Smooth muscle cell of trachea (primary cell): Measurements from ENCODE around the gene MBD3L5. TPM values are rescaled to one million over a fixed set of nuclear protein-coding genes. Genes with fewer than 3 reads are reported as not detected.

Experiments
- total RNA-seq: library from RNA; depleted of rRNA; stranded (reverse); fragments of >200 nt; gene quantifications from 2 replicates; pipeline ENCODE4 v1.2.1, GENCODE V29; 2014

MBD3L5 gene
- not detected in 2 replicates for total RNA-seq

GRCh38 chr19:7030278-7030677 is at the start of gene MBD3L5:
Gene MBD3L5, plus strand, starts transcription at chr19:7030578. Its CDS starts 34 bp downstream, at chr19:7030612.

DNA sequence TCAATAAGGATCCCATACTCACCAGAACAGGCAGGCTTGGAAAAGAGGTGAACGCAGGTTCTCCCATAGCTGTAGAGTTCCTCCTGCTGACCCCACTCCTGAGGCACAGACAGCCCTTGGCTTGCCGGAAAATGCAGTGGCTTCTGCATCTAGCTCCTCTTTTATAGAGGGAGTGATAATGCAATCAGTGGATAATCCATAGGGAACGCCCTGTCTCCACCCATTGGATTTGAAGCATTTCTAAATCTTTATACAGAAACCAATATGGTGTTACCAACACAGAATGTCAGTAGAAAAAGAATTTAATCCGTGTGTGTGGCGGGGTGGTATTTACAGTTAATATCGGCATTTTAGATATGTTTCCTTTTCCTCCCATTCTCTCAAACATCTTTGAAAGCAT is 9.0 kb upstream of the MBD3L5 start, which contains the start of gene MBD3L2B:
TSS of gene MBD3L2B (minus strand) at position 101 of the 400 bp plus-strand sequence. CDS start at position 67, 34 bp downstream.

DNA sequence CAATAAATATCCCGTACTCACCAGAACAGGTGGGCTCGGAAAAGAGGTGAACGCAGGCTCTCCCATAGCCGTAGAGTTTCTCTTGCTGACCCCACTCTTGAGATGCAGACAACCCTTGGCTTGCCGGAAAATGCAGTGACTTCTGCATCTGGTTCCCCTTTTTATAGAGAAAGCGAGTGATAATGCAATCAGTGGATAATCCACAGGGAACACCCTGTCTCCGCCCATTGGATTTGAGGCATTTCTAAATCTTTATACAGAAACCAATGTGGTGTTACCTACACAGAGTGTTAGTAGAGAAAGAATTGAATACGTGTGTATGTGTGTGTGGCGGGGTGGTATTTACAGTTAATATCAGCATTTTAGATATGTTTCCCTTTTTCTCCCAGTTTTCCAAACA is 9.7 kb downstream of the MBD3L5 start, which contains the start of gene MBD3L4:
TSS of gene MBD3L4 (minus strand) at position 101 of the 400 bp plus-strand sequence. CDS start at position 66, 35 bp downstream.

GRCh38 chr19:7049021-7049420 is 18.6 kb downstream of the MBD3L5 start, which contains the start of gene MBD3L2:
Gene MBD3L2, plus strand, starts transcription at chr19:7049321. Its CDS starts 53 bp downstream, at chr19:7049374.

GRCh38 chr19:7058576-7058975 is 28.2 kb downstream of the MBD3L5 start, which contains the start of gene MBD3L3:
Gene MBD3L3, minus strand, starts transcription at chr19:7058676. Its CDS starts 71 bp downstream, at chr19:7058605.

GRCh38 chr19:7069042-7069903 is 38.9 kb downstream of the MBD3L5 start, which contains the start of gene ZNF557:
Gene ZNF557, plus strand, starts transcription at chr19:7069703. Its CDS starts 5,372 bp downstream, at chr19:7075075.

Other genes starting within 250 kb of the MBD3L5 start
- gene ADGRE1, start 143.0 kb upstream of the MBD3L5 start, total RNA-seq: 0.17 TPM in 1 of 2 replicates, not detected in the other
- not detected in 2 replicates for gene MBD3L2B, start 9.1 kb upstream of the MBD3L5 start, total RNA-seq
- not detected in 2 replicates for gene MBD3L4, start 9.6 kb downstream of the MBD3L5 start, total RNA-seq
- gene MBD3L2, start 18.7 kb downstream of the MBD3L5 start, total RNA-seq: not detected in 2 replicates
- not detected in 2 replicates for gene MBD3L3, start 28.1 kb downstream of the MBD3L5 start, total RNA-seq
- 20.2 and 23.8 TPM in 2 replicates for gene ZNF557, start 39.1 kb downstream of the MBD3L5 start, total RNA-seq